ENCODE data around the gene P3H2.
"Not testable (repeated sequence)": the region's sequence is repeated elsewhere in the genome, so short reads cannot be mapped to it uniquely, and the experiment has no call there.

The P3H2 gene

GRCh38 chr3:190083635-190084034 lies 37.1 kb downstream of the P3H2 start:
- DNase-seq (ENCODE audit: low spot score) = no peak

- no peak for DNase-seq (ENCODE audit: low spot score)
Observed at GRCh38 chr3:190081389-190081788, 39.3 kb downstream of the P3H2 start.

- not testable (repeated sequence) for DNase-seq (ENCODE audit: low spot score)
Observed at GRCh38 chr3:190079173-190079572, 41.5 kb downstream of the P3H2 start.

- DNase-seq (ENCODE audit: low spot score) = no peak
Observed at GRCh38 chr3:190077395-190078045, 43.2 kb downstream of the P3H2 start.

- peak; percentile 25 for DNase-seq (ENCODE audit: low spot score)
Observed at GRCh38 chr3:190076601-190077394, 43.9 kb downstream of the P3H2 start.

GRCh38 chr3:190076136-190076535 lies 44.6 kb downstream of the P3H2 start:
- DNase-seq (ENCODE audit: low spot score) = no peak

GRCh38 chr3:190074817-190075216 lies 45.9 kb downstream of the P3H2 start:
- DNase-seq (ENCODE audit: low spot score) = no peak

GRCh38 chr3:190073264-190074008 lies 47.3 kb downstream of the P3H2 start:
- no peak for DNase-seq (ENCODE audit: low spot score)

- DNase-seq (ENCODE audit: low spot score) = no peak
Observed at GRCh38 chr3:190072856-190073255, 47.8 kb downstream of the P3H2 start.

GRCh38 chr3:190071921-190072320 lies 48.8 kb downstream of the P3H2 start:
- not testable (repeated sequence) for DNase-seq (ENCODE audit: low spot score)

GRCh38 chr3:190070622-190071347 lies 49.9 kb downstream of the P3H2 start:
- DNase-seq (ENCODE audit: low spot score) = no peak

- no peak for DNase-seq (ENCODE audit: low spot score)
Observed at GRCh38 chr3:190065204-190065603, 55.5 kb downstream of the P3H2 start.

- DNase-seq (ENCODE audit: low spot score) = no peak
Observed at GRCh38 chr3:190064659-190065058, 56.0 kb downstream of the P3H2 start.

- DNase-seq (ENCODE audit: low spot score) = no peak
Observed at GRCh38 chr3:190064112-190064511, 56.6 kb downstream of the P3H2 start.

GRCh38 chr3:190063490-190063889 lies 57.2 kb downstream of the P3H2 start:
- DNase-seq (ENCODE audit: low spot score) = no peak

- no peak for DNase-seq (ENCODE audit: low spot score)
Observed at GRCh38 chr3:190060192-190060775, 60.4 kb downstream of the P3H2 start.

GRCh38 chr3:190059242-190059590 lies 61.5 kb downstream of the P3H2 start:
- DNase-seq (ENCODE audit: low spot score) = no peak

GRCh38 chr3:190058521-190059241 lies 62.0 kb downstream of the P3H2 start:
- DNase-seq (ENCODE audit: low spot score) = no peak

- DNase-seq (ENCODE audit: low spot score) = no peak
Observed at GRCh38 chr3:190056742-190057141, 64.0 kb downstream of the P3H2 start.

- no peak for DNase-seq (ENCODE audit: low spot score)
Observed at GRCh38 chr3:190055773-190056172, 64.9 kb downstream of the P3H2 start.

Measured in D341Med (cell line).